AG04450 (cell line): ENCODE measurements around the gene CLDN10. TPM values are rescaled to one million over a fixed set of nuclear protein-coding genes. Genes with fewer than 3 reads are reported as not detected.

Experiments used
- CTCF ChIA-PET: fragments of 300-600, 350-600 bp; formaldehyde crosslinking; extraction: SDS; loops from one replicate; lab custom pipeline; 2022; ENCODE audit warnings: antibody characterized with exemption, inconsistent platforms; lab: Charles Lee
- POLR2A ChIA-PET: fragments of 350-600 bp; formaldehyde crosslinking; extraction: SDS; loops from one replicate; lab custom pipeline; 2021; ENCODE audit warnings: antibody characterized with exemption, inconsistent platforms; lab: Yijun Ruan, JAX
- DNase-seq: peaks from one replicate; pipeline ENCODE4 v3.0.0-alpha.2; 2011; ENCODE audit warnings: low read depth, low spot score
- H3K27ac ChIP-seq: one replicate; pipeline ENCODE4 v1.5.1; 2012; ENCODE audit warnings: low read depth, low read length, control low read depth
- H3K27me3 ChIP-seq: one replicate; pipeline ENCODE4 v1.6.0; 2012; ENCODE audit warnings: low read length; ENCODE audit not compliant: control insufficient read depth, insufficient read depth
- H3K4me3 ChIP-seq: 2 replicates; pipeline ENCODE4 v1.5.1; 2011; ENCODE audit warnings: mild to moderate bottlenecking, low read depth, low read length, control low read depth
- H3K9me3 ChIP-seq: 2 replicates; pipeline ENCODE4 v1.5.1; 2012; ENCODE audit warnings: low read length; ENCODE audit not compliant: control insufficient read depth, insufficient read depth
- CTCF ChIP-seq: IDR thresholded peaks from 2 replicates; pipeline ENCODE4 v1.5.1; 2011; ENCODE audit warnings: low read depth, low read length, control low read depth, inconsistent platforms
- polyA plus RNA-seq: library from polyadenylated mRNA; depleted of rRNA; stranded (reverse); fragments of >200 nt; gene quantifications from 2 replicates; pipeline ENCODE4 v1.2.3, GENCODE V29; 2011; rRNA removed

CLDN10 gene
- polyA plus RNA-seq, 1 experiment: not detected

GRCh38 chr13:95626768-95627167 lies 74.2 kb downstream of the CLDN10 start:
- no peaks in the 10 kb centered on the region for H3K27me3 ChIP-seq
- no peak for DNase-seq
- POLR2A ChIA-PET: interaction anchor here (1.0 to 2.1 kb wide), 2 partner anchors 15 to 18 kb away, joined by 3 to 6 read pairs; partner anchors contain the start of gene DZIP1
- 0 out of 2 replicates have a peak, but pooled peaks cover 3% of the 10 kb centered on the region for H3K9me3 ChIP-seq
- CTCF ChIA-PET: interaction anchor here (1.2 to 10.1 kb wide), 3 partner anchors 9 to 208 kb away, joined by 3 to 266 read pairs (median 103); no protein-coding TSS in a partner anchor
- no peak overlapping the region for H3K4me3 ChIP-seq
- no peak for TF ChIP-seq CTCF
- no peak overlapping the region for H3K27ac ChIP-seq

- no peak for DNase-seq
- Histone ChIP-seq H3K27me3 (no peaks in the 10 kb centered on the region), H3K4me3 (no peak overlapping the region), H3K27ac (no peak overlapping the region), H3K9me3 (0 out of 2 replicates have a peak, but pooled peaks cover 3% of the 10 kb centered on the region)
- no peak for TF ChIP-seq CTCF
- CTCF ChIA-PET: interaction anchor here (1.2 to 10.1 kb wide), 3 partner anchors 8 to 207 kb away, joined by 3 to 266 read pairs (median 103); no protein-coding TSS in a partner anchor
- POLR2A ChIA-PET: interaction anchor here (1.0 to 2.1 kb wide), 2 partner anchors 14 to 17 kb away, joined by 3 to 6 read pairs; partner anchors contain the start of gene DZIP1
Measured at GRCh38 chr13:95627590-95627989, 75.1 kb downstream of the CLDN10 start.

DNA sequence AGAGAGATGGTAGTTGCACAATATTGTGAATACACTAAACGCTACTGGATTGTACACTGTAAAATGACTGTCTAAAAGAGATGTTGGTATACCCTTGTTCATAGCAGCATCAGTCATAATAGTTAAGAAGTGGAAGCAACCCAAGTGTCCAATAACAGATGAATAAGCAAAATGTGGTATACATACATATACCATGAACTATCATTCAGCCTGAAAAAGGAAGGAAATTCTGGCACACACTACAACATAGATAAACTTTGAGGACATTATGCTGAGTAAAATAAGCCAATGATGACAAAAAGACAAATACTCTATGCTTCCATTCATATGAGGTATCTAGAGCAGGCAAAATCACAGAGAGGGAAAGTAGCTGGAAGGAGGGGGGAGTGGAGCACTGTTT lies 76.0 kb downstream of the CLDN10 start:
- H3K4me3 ChIP-seq: no peak overlapping the region
- ChIA-PET CTCF (interaction anchor here (10.1 kb wide), 1 partner anchor 206 kb away, joined by 266 read pairs; no protein-coding TSS in a partner anchor), POLR2A (no interaction called here)
- H3K9me3 ChIP-seq: 0 out of 2 replicates have a peak, but pooled peaks cover 3% of the 10 kb centered on the region
- H3K27me3 ChIP-seq: no peaks in the 10 kb centered on the region
- TF ChIP-seq CTCF: no peak
- no peak for DNase-seq
- no peak overlapping the region for H3K27ac ChIP-seq

- CTCF ChIA-PET: interaction anchor here (10.1 kb wide), 1 partner anchor 205 kb away, joined by 266 read pairs; no protein-coding TSS in a partner anchor
- H3K27me3 ChIP-seq: no peaks in the 10 kb centered on the region
- POLR2A ChIA-PET: no interaction called here
- 0 out of 2 replicates have a peak, but pooled peaks cover 3% of the 10 kb centered on the region for H3K9me3 ChIP-seq
- H3K27ac ChIP-seq: no peak overlapping the region
- no peak for TF ChIP-seq CTCF
- H3K4me3 ChIP-seq: no peak overlapping the region
- no peak for DNase-seq
Measured at GRCh38 chr13:95629071-95629470, 76.6 kb downstream of the CLDN10 start.

Other genes starting within 250 kb of the CLDN10 start
- 30.5 and 32.9 TPM in 2 replicates for gene DZIP1, start 92.0 kb downstream of the CLDN10 start, polyA plus RNA-seq
- gene DNAJC3, start 124.4 kb downstream of the CLDN10 start, polyA plus RNA-seq: 21.7 and 30.2 TPM in 2 replicates